ENCODE measurements around the gene MED25. TPM values are rescaled to one million over a fixed set of nuclear protein-coding genes. Genes with fewer than 3 reads are reported as not detected.
A peak's percentile ranks its signal among the peaks of the same experiment; 100 is the strongest.
"Not testable (repeated sequence)": the region's sequence is repeated elsewhere in the genome, so short reads cannot be mapped to it uniquely, and the experiment has no call there.

MED25 gene
- total RNA-seq, 3 donors from 2014 or later = 44.1 to 51.0 (median 47.2) TPM

- peaks cover 4% of the 10 kb centered on the region for H3K36me3 Mint-ChIP-seq (ENCODE audit: insufficient read depth)
- DNase-seq (no peak), ATAC-seq (no peak)
- H3K4me3 Mint-ChIP-seq = peak overlapping the region; percentile 95
- no peaks in the 10 kb centered on the region for H3K27me3 Mint-ChIP-seq (ENCODE audit: low read depth)
- peaks cover 24% of the 10 kb centered on the region for H3K4me1 Mint-ChIP-seq (ENCODE audit: low read depth)
- no peaks in the 10 kb centered on the region for H3K9me3 Mint-ChIP-seq
Measured at GRCh38 chr19:49818649-49819370, 721 bp downstream of the MED25 start.

GRCh38 chr19:49819452-49820115 lies 1.5 kb downstream of the MED25 start:
- Mint-ChIP-seq H3K4me3 (peak overlapping the region; percentile 95), H3K4me1 (ENCODE audit: low read depth) (peaks cover 19% of the 10 kb centered on the region)
- H3K27me3 Mint-ChIP-seq (ENCODE audit: low read depth); H3K36me3 Mint-ChIP-seq (ENCODE audit: insufficient read depth); ATAC-seq; DNase-seq; H3K9me3 Mint-ChIP-seq: not testable (repeated sequence)

GRCh38 chr19:49820125-49820524 lies 2.0 kb downstream of the MED25 start:
- Mint-ChIP-seq H3K27me3 (ENCODE audit: low read depth) (no peaks in the 10 kb centered on the region), H3K4me1 (ENCODE audit: low read depth) (peaks cover 17% of the 10 kb centered on the region), H3K9me3 (no peaks in the 10 kb centered on the region), H3K4me3 (peak overlapping the region; percentile 0), H3K36me3 (ENCODE audit: insufficient read depth) (peaks cover 4% of the 10 kb centered on the region)
- DNase-seq (no peak), ATAC-seq (no peak)

- no peaks in the 10 kb centered on the region for H3K9me3 Mint-ChIP-seq
- H3K36me3 Mint-ChIP-seq (ENCODE audit: insufficient read depth) = peaks cover 6% of the 10 kb centered on the region
- DNase-seq (no peak), ATAC-seq (no peak)
- H3K27me3 Mint-ChIP-seq (ENCODE audit: low read depth) = no peaks in the 10 kb centered on the region
- no peak overlapping the region for H3K4me3 Mint-ChIP-seq
- H3K4me1 Mint-ChIP-seq (ENCODE audit: low read depth) = peaks cover 11% of the 10 kb centered on the region
Measured at GRCh38 chr19:49823472-49823871, 5.4 kb downstream of the MED25 start.

- Mint-ChIP-seq H3K4me3 (no peak overlapping the region), H3K36me3 (ENCODE audit: insufficient read depth) (peaks cover 6% of the 10 kb centered on the region), H3K27me3 (ENCODE audit: low read depth) (no peaks in the 10 kb centered on the region), H3K4me1 (ENCODE audit: low read depth) (peaks cover 2% of the 10 kb centered on the region), H3K9me3 (no peaks in the 10 kb centered on the region)
- no peak for ATAC-seq
- DNase-seq = no peak
Measured at GRCh38 chr19:49824662-49825061, 6.6 kb downstream of the MED25 start.

- H3K9me3 Mint-ChIP-seq = no peaks in the 10 kb centered on the region
- DNase-seq = no peak
- no peak for ATAC-seq
- H3K27me3 Mint-ChIP-seq (ENCODE audit: low read depth) = no peaks in the 10 kb centered on the region
- no peak overlapping the region for H3K4me3 Mint-ChIP-seq
- no peaks in the 10 kb centered on the region for H3K4me1 Mint-ChIP-seq (ENCODE audit: low read depth)
- peaks cover 6% of the 10 kb centered on the region for H3K36me3 Mint-ChIP-seq (ENCODE audit: insufficient read depth)
Measured at GRCh38 chr19:49827034-49827433, 8.9 kb downstream of the MED25 start.

- Mint-ChIP-seq H3K4me3 (no peak overlapping the region), H3K27me3 (ENCODE audit: low read depth) (no peaks in the 10 kb centered on the region), H3K36me3 (ENCODE audit: insufficient read depth) (peaks cover 15% of the 10 kb centered on the region), H3K9me3 (no peaks in the 10 kb centered on the region), H3K4me1 (ENCODE audit: low read depth) (no peaks in the 10 kb centered on the region)
- DNase-seq (no peak), ATAC-seq (no peak)
Measured at GRCh38 chr19:49829200-49829599, 11.1 kb downstream of the MED25 start.

GRCh38 chr19:49829721-49830120 lies 11.6 kb downstream of the MED25 start:
- DNase-seq = no peak

GRCh38 chr19:49830766-49831165 lies 12.7 kb downstream of the MED25 start:
- H3K9me3 Mint-ChIP-seq = no peaks in the 10 kb centered on the region
- H3K4me1 Mint-ChIP-seq (ENCODE audit: low read depth) = no peaks in the 10 kb centered on the region
- no peak overlapping the region for H3K4me3 Mint-ChIP-seq
- no peak for ATAC-seq
- no peaks in the 10 kb centered on the region for H3K27me3 Mint-ChIP-seq (ENCODE audit: low read depth)
- peaks cover 19% of the 10 kb centered on the region for H3K36me3 Mint-ChIP-seq (ENCODE audit: insufficient read depth)
- no peak for DNase-seq

More at GRCh38 chr19:49829721-49830120, 11.6 kb downstream of the MED25 start:
- Mint-ChIP-seq H3K9me3 (no peaks in the 10 kb centered on the region), H3K27me3 (ENCODE audit: low read depth) (no peaks in the 10 kb centered on the region), H3K4me3 (no peak overlapping the region), H3K36me3 (ENCODE audit: insufficient read depth) (peaks cover 17% of the 10 kb centered on the region), H3K4me1 (ENCODE audit: low read depth) (no peaks in the 10 kb centered on the region)
- no peak for ATAC-seq

- no peak for ATAC-seq
- H3K9me3 Mint-ChIP-seq = no peaks in the 10 kb centered on the region
- H3K4me3 Mint-ChIP-seq = no peak overlapping the region
- H3K27me3 Mint-ChIP-seq (ENCODE audit: low read depth) = no peaks in the 10 kb centered on the region
- H3K36me3 Mint-ChIP-seq (ENCODE audit: insufficient read depth) = peaks cover 19% of the 10 kb centered on the region
- DNase-seq = no peak
- H3K4me1 Mint-ChIP-seq (ENCODE audit: low read depth) = no peaks in the 10 kb centered on the region
Measured at GRCh38 chr19:49831592-49831991, 13.5 kb downstream of the MED25 start.

GRCh38 chr19:49832556-49832955 lies 14.5 kb downstream of the MED25 start:
- Mint-ChIP-seq H3K4me1 (ENCODE audit: low read depth) (no peaks in the 10 kb centered on the region), H3K4me3 (no peak overlapping the region), H3K36me3 (ENCODE audit: insufficient read depth) (peaks cover 23% of the 10 kb centered on the region), H3K9me3 (no peaks in the 10 kb centered on the region), H3K27me3 (ENCODE audit: low read depth) (no peaks in the 10 kb centered on the region)
- no peak for ATAC-seq
- DNase-seq = no peak

GRCh38 chr19:49833599-49833998 lies 15.5 kb downstream of the MED25 start:
- Mint-ChIP-seq H3K27me3 (ENCODE audit: low read depth) (no peaks in the 10 kb centered on the region), H3K9me3 (no peaks in the 10 kb centered on the region), H3K4me3 (no peak overlapping the region), H3K4me1 (ENCODE audit: low read depth) (no peaks in the 10 kb centered on the region), H3K36me3 (ENCODE audit: insufficient read depth) (peaks cover 29% of the 10 kb centered on the region)
- DNase-seq (no peak), ATAC-seq (no peak)

- no peak for ATAC-seq
- Mint-ChIP-seq H3K9me3 (no peaks in the 10 kb centered on the region), H3K36me3 (ENCODE audit: insufficient read depth) (peaks cover 39% of the 10 kb centered on the region), H3K4me3 (no peak overlapping the region), H3K27me3 (ENCODE audit: low read depth) (no peaks in the 10 kb centered on the region), H3K4me1 (ENCODE audit: low read depth) (no peaks in the 10 kb centered on the region)
- DNase-seq = no peak
Measured at GRCh38 chr19:49835562-49835961, 17.5 kb downstream of the MED25 start.

- Mint-ChIP-seq H3K4me3 (no peak overlapping the region), H3K27me3 (ENCODE audit: low read depth) (no peaks in the 10 kb centered on the region), H3K36me3 (ENCODE audit: insufficient read depth) (peaks cover 40% of the 10 kb centered on the region), H3K4me1 (ENCODE audit: low read depth) (no peaks in the 10 kb centered on the region), H3K9me3 (no peaks in the 10 kb centered on the region)
- no peak for ATAC-seq
- DNase-seq = no peak
Measured at GRCh38 chr19:49836176-49837008, 18.3 kb downstream of the MED25 start.
